GM12873 (cell line): Measurements from ENCODE around the gene SLC39A6.

Source experiments
- CTCF ChIP-seq: IDR thresholded peaks from 2 replicates; pipeline ENCODE4 v1.5.1; 2012; ENCODE audit warnings: low read depth, mild to moderate bottlenecking, moderate library complexity, low read length, control low read depth; ENCODE audit not compliant: insufficient read depth; ENCODE audit errors: missing control alignments

SLC39A6 gene

GRCh38 chr18:36064027-36064808, 64.9 kb downstream of the SLC39A6 start:
- no peak for TF ChIP-seq CTCF

GRCh38 chr18:36058674-36059073, 70.5 kb downstream of the SLC39A6 start:
- no peak for TF ChIP-seq CTCF
